GM18909 (cell line): ENCODE results near the gene UBTF.

Experiments
- ATAC-seq: cut with Tn5 transposase; IDR thresholded peaks from one replicate; pipeline ENCODE4 v1.9.1; 2021; ENCODE audit warnings: mild to moderate bottlenecking; ENCODE audit not compliant: unreplicated experiment, poor library complexity

The UBTF gene

DNA sequence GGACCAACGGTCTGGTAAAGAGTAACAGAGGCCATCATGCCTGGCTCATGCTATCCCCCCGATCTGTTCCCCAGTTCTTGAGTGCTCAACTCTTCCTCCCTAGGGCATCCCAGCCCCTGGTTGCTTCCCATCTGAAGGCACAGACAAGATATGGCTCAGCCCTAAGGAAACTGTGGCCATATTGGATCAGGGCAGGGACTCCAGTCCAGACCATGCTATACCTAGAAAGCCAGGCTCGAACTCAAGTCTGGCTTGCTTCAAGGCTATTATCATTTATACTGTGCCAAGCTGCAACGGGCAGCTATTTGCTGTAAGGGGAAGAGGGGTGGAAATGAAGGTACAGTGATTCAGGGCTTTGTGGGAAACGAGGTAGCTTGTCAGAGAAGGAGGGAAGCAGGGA is 2.8 kb downstream of the UBTF start:
- ATAC-seq = no peak

DNA sequence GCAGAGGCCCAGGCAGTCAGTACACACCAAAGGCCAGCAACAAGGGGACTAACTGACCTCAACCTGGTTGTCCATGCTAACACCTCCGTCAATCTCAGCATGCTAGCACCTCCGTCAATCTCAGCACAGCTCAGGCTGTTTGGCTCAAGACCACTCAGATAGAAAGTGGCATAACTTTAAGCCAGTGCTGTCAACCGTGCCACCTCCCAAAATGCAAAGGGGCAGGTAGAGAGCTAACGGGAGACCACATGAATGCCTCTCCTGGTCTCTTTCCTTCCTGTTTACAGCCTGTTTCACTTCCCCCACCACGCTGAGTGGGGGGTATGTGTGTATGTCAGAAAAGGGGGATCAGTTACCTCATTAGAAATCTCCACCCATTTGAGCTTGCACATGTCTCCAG is 3.3 kb downstream of the UBTF start:
- ATAC-seq = no peak

DNA sequence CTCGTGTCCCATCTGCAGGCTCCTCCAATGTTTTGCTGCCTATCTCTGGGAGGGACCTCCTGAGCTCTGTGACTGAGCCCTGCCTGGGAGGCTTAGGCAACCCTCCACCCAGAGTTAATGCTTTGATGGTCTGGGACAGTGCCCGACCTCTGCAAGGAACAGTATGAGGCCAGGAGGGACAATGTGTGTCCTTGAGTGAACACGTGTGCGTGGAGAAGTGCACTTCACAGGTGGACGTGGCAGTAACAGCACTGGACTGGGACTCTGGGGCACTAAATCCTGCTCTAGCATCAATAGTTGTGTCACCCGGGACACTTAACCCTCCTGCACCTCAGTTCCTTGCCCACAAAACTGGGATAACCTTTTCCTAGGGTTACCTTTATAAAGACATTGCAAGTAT is 4.6 kb downstream of the UBTF start:
- no peak for ATAC-seq

DNA sequence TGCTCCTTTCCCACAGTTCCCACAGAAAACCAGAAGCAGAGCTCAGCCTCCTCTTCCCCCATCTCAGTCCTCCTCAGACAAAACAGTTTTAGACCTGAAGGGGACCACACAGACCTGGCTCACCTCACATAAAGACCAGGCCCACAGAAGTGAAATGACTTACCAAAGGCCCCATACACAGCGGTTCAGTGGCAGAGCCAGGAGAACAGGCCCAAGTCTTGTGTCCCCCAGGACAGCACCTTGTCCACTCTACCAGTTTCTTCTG is 5.3 kb downstream of the UBTF start:
- ATAC-seq = no peak

DNA sequence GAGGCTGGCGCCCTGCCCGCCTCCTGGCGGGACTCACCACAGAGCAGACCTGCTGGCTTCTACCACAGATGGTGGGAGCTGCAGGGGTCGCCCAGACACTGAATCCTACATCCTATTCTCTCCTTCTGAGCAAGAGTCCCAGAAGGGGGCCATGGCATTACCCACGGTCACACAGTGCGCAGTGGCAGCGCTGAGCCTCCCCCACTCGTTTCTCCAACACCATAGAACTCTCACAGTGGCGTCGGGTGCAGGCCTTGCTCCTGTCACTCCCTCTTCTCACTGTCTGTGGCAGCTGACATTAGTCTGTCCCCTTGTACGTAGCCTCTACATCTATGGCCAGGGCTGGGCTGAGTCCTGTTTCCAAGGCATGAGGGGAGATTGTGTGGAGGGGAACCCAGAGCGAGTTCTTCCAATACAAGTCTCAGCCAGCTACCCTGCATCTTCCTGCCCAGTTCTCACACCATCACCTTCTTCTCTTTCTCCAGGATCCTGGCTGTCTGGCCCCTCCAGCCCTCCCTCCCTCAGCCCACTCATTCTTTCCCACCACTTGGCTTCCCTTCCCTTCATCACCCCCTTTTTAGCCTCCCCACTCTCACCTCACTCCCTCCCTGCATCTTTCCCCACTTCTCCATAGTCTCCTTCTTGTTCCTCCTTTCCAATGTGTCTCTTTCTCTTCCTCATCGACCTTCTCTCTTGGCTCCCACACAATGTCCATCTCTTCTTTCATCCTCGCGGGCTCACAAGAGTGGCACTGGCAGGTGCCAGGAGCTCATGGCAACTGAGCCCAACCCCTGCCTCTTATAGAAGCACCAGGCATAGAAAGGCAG is 5.9 kb downstream of the UBTF start:
- ATAC-seq = no peak

DNA sequence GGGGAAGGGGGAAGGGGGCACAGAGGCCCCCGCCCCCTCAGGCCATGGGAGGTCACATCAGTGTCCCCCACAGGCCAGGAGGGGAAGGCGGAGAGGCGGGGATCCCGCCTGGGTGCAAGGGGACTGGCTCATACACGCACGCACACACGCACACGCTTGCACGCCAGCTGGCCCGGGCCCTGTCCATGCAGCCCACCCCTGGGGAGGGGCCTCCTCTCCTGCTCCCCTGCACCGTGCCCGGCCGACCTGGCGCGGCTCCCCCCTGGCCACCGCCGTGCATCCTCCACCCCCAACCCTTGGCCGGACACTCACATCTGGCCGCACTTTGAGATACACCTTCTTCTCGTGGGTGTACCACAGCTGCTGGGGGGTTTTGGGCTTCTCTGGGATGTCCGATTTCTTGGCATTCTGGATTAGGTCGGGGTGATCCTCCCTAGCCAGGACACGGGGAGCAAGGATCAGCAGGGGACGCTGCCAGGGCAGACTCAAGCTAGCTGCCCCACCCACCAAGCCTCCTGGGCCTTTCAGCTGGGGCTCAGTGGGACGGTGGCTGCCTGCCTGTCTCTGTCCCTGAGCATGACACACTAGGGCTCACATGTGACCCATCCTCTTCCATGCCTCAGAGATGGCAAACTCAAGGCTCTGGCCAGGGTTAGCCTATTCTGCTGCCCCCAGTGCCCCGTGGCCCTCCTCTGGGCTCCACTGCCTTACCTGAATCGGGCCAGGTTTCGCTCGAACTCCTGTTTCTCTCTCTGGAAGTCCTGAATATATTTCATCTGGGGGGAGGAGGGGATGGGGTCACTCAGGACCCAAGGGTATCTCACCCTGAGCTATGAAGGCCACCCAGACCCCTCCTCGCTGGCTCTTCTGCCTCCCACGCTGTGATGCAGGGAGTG is 6.7 kb downstream of the UBTF start:
- ATAC-seq = no peak

DNA sequence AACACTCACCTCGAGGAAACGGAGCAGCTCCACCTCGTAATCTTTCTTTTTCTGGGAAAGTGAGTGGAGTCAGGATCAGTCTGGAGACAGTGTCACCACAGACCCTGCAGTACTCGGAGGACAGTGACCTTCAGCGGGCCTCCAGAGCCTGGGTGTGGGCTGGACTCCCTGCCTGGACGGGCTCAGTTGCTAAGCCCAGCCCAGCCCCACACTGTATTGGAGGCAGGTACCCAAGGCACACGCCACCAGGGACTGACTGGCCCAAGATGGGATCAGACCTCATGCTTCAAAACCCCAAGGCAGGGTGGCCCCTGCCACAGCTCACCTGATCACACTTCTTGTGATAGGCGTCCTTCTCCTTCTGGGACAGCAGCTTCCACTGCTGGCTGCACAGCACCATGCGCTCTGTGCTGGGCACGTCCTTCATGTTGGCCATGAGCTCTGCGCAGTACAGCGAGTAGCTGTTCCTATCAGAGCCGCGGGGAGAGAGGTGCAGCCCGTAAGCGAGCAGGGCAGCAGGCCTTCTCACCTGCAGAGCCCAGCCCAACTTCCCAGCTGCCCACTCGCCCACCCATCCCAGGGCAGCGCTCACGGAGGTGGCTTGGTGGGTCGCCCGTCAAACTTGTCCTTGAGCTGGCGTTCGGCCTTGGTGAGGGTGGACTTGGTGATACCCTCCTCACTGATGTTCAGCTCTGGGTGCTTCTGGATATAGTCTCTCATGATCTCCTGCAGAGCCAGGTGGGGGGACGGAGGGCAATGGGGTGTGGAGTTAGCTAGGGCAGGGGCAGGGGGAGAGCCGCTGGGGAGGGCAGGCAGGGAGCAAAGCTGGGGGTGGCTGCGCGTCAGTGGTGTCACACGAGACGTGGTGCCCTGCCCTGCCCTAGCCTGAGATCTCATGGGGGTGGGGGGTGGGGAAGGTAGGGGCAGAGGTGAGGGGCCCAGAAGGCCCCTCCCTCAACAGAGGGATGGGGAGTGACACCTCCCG is 7.9 kb downstream of the UBTF start:
- no peak for ATAC-seq

DNA sequence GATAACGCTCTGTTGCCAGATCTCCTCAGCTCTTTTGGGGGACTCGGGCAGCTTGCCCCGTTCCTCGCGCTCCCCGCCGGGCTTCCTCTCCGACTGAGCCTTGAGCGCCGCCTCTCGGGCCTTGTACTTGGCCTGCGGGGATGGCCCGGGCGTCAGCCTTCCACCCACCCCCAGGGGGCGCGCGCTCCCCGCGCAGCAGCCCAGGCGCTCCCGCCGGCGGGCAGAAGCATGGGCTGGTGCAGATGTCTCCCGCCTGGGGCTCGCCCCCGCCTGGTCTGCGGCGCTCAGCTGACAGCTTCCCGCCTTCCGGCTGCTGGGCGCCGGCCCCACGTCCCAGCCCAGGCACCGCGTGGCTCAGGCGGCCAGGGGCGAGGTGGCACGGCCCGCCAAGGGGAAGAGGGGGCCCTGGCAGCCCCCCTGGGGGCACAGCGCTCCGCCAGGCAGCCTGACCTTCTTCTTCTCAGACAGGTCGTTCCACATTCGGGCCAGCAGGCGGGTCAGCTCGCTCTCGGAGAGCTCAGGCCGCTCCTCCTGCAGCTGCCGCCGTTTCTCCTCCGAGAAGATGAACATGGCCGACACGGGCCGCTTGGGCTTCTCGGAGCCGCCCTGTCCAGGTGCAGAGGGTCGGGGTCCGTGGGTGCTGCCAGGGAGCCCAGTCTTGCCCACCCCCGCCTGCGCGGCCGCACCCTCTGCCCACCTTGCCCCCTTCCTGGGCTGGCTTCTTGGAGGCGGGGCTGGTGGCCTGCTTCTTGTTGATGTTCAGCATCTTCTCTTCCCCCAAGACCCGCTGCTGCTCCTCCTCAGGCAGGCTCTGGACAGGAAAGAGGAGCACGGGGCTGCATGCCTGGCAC is 8.9 kb downstream of the UBTF start:
- ATAC-seq = peak; percentile 83

DNA sequence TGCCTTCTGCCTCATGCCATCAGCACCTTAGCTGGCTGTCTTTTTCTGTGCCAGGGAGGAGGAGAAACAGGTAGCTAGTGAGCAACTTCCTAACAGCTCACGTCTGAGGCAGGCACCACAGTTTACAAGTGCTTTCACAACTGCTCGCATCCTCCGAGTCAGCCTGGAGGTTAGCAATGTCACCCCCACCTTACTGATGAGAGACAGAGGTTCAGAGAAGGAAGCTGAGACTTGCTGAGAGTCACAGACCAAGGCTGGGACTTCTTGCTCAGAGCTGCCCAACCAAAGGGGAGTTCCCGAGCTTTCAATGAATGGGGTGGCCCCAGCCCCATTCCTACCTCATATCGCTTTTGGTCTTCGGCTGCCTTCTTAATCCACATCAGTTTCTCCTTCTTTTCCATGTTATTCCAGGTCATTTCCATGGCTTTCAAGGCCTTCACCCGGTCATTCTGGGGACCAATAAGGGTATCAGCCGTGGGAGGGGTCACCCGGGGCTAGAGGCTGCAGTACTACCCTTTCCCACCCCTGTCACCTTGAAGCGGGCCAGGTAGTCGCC is 9.6 kb downstream of the UBTF start:
- no peak for ATAC-seq

DNA sequence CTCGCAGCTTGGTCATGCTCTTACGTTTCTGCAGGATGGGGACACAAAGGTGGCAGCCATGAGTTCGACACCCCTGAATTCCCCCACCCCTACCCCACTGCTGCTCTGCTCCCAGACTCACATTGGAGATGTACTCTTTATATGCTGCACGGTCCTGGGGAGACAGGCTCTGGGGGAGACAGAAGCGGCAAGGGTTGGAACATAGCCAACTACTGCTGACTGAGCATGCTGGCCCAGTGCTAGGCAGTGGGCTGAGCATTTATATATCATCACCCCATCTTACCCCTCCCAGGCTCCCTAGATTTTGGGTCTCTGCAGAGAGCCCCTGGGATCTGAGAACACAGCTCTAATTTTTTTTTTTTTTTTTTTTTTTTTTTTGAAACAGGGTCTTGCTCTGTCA is 11.7 kb downstream of the UBTF start:
- no peak for ATAC-seq

DNA sequence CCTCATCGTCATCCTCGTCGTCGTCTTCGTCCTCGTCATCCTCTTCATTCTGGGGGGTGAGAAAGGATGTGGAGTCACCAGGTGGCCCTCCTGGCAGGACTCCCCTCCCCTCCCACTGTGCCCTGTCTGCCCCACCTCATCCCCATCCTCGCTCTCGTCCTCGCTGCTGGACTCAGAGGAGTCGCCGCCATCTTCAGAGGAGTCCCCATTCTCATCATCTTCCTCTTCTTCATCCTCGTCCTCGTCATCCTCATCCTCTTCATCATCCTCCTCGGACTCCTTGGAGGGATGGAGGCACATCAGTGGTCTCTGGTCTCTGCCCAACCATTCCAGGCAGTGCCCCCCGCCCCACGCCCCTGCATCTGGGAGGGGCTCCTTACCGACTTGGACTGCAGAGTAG is 12.2 kb downstream of the UBTF start:
- ATAC-seq = no peak

DNA sequence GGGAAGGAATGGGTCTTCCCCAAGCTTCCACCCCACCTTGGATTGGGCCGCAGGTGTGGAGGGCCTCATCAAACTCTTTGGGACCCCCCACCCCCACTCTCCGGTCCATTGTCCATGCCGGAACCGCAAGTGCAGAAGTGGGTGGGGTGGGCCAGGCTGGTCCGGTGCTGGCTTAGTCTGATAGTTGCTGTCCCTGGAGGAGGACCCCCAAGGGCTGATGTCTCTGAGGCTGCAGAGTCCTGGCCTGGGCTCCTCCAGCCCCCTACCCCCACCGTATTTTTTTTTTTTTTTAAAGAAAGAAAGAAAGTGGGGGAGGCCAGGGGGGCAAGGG is 12.7 kb downstream of the UBTF start:
- ATAC-seq = no peak

DNA sequence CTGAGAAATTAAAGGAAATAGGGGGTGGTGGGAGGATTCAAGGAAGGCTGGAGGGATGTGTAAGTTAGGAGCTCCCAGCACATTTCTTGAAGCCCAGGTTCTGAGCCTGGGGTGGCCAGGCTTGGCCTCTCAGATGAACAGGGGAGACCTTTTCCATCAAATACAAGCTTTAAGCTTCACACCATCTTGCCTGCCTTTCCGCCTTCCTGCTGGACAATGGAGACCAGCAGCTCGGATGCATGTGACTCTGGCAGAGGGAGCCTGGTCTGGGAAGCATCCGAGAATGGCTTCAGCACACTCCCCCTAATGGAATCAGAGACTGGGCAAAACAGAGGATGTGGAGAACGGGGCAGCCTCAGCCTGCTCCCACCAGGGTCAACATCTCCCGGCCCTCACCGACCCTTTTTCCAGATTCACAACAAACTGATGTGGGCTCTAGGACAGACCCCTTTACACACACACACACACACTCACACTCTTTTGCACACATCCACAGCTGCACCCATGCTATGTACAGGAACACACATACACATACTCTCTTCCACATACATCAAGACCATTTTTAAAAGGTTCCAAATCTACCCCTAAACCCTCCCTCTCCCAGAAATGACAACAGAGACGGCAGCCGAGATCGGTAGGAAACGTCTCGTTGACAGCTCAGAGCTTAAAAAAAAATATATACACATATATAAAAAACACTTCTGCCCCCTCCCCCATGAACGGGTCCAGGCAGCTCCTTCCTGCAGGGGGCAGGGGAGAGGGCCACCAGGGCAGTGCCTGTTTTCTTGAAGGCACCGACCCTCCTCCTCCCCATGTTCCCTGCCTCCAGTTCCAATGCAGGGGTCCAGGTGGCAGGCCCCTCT is 13.3 kb downstream of the UBTF start:
- ATAC-seq = no peak

DNA sequence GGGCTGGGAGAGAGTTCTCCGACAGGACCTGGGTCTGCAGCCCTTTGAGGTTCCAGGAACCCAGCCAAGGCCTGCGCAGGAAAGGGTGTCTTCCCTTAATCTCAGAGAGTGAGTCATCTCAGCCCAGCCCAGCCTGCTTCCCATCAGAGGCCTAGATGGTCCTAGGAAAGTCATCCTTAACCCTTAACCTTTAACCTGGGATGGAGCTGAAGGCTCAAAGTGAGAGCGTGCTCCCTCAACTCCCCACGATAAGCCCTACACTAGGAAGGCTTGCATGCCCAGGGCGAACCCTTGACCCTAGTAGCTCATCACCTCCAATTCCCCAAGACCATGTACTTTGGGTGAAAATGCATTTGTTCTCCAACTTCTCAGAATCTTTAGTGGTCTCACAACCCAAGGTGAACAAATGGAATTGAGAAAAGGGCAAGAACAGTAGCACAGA is 15.0 kb downstream of the UBTF start:
- ATAC-seq = no peak

DNA sequence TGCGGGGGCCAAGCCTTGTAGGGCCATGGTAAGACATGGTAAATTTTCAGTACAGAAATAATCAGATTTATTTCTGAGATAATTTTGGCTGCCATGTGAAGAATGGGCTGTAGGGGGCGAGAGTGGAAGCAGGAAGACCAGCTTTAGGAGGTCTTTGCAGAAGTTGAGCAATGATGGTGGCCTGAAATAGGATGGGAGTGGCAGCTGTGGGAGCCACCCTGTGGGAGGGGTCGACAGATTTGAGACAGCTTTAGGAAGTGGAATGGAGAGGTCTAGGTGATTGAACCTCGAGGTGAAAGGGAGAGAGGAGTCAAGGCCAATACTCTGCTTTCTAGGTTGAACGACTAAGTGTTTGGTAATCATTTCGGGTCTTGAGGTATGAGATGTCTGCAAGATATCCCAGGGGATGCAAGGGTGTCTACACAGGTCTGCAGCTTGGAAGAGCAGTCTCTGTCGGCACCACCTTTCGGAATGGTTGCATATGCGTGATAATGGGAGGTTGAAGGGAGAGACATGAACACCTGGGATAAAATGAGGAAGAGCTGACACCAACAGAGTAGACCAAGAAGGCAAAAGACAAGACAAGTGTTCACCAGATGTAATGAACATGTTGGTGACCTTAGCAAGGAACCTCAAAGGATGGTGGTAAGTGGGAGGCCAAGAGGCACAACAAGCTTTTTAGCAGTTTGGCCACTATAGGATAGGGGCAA is 15.6 kb downstream of the UBTF start:
- no peak for ATAC-seq

DNA sequence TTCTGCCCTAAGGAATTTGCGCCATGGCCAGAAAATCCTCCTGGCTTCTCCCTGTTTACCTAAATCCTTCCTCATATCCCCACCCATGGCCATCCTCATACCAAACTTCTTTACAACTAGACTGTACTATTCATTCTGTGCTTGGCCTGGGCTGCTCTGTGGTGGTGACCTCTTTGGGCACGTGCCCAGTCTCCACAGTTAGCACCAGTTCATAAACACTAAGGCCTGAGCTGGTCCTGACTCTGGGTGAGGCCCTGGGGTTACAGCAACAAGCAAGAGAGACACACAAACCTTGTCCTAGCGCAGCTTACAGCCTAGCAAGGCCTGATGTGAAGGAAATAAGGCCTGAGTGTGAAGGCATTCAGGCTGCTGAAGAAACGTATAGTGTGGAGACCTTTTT is 16.7 kb downstream of the UBTF start:
- ATAC-seq = no peak

DNA sequence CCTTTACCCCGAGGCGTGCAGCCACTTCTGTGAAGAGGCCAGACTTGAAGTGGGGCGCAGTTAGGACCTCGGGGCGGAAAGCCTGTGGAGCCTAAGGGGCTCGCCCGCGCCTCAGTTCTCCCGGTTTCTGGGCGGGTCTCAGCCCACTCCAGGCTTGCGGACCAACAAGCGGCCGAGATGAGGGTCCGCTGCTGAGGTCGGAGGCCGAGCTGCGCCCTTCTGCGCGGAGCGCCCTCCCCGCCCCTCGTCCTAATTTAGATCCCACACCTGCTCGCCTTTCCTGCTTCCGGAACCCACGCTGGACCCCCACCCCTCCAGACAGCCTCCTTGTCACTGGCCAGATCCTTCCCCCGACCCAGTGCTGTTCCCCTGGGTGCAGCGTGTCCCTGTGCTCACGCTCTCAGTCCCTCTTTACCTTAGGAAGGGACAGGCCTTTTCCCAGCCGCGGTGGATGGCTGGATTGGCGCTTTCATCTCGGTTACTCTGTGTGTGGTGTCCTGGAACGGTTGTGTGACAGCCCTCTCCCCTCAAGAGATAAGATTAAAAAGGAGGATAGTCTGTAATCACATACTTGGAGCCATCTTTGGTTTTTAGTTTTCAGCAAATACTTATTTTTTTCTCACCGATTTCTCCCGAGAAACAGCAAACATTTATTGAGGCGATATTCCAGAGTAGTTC is 18.9 kb downstream of the UBTF start:
- ATAC-seq = no peak
